NCI-H187 (cell line): ENCODE data around the gene CYB561.
A peak's percentile ranks its signal among the peaks of the same experiment; 100 is the strongest.

Source experiments
- DNase-seq, 2 experiments: peaks; one replicate each; lab custom pipeline; 2025; lab: John Stamatoyannopoulos, UW

Gene CYB561

DNA sequence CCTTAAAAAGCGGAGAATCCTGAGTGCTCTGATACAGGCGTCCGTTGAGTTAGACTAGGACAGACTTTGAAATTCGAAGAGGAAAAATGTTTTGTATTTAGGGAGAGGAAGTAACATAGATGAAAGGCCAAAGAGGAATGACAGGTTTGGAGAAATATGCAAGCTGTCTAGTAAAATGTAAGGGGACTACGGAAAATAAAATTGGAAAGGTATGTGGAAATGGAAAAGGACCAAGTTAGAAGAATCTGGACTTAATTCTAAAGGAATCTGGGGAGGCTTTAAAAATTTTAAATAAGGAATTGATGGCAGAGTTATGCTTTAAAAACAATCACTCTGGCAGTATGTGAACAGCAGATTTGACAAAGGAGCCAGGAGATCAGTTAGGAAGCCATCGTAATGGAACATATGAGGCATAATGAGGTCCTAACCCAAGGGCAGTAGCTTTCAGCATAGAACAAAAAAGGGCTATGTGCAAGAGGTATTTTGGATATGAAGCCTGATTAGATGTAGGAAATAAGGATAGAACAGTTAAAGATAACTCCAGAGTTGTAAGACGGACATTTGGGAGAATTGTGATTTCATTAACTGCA is 38.3 kb downstream of the CYB561 start:
- no peak for DNase-seq

DNA sequence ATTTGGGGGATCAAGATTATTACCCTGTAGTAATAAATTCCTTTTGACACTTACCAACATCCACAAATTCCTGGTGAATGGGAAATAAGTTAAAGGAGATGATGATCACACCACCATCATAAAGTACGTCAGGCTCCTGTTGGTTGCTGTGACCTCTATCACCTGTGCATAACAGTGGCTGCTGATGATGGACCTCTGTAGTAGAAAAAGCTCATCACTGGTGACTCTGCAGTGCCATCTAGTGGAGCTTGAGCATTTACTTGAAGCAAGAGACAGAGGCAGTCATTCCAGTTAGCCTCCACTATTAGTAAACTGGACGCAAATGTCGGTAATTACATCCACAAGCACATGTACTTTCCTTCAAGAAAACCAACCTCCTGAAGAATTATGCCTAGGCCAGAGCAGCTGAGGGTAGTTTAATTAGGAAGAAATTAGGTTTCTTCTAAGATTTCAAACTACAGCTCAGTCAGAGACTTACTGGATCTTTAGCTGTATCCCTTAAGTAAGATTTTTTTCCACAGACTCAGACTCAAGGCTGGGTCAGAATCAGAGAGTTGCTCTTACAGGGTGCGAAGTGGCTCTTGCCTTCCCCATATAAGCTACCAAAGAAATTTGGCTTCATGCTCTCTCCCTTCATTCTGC is 39.3 kb downstream of the CYB561 start:
- peak; percentile 16 to 68 for DNase-seq

DNA sequence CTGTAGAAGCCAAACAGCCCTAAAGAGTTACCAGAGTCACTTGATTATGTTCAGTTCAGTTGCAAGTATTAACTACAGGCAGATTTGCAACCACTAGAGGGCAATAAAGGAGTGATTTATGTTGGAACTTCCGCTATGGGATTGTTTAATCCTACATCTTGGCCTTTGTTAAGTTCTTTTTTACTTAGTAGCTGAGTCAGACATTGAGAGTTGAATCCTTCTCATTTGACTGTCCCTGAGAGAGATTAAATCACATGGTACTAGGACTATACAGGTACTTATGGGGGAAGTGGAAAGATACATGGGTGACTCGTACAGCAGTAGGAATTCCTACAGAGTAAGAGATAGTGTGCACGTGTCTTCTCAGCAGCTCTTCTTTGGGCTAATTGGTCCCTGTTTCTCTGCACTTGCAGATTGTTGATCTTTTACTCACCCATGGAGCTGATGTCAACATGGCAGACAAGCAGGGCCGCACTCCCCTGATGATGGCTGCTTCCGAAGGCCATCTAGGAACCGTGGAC is 40.3 kb downstream of the CYB561 start:
- DNase-seq, result no peak

DNA sequence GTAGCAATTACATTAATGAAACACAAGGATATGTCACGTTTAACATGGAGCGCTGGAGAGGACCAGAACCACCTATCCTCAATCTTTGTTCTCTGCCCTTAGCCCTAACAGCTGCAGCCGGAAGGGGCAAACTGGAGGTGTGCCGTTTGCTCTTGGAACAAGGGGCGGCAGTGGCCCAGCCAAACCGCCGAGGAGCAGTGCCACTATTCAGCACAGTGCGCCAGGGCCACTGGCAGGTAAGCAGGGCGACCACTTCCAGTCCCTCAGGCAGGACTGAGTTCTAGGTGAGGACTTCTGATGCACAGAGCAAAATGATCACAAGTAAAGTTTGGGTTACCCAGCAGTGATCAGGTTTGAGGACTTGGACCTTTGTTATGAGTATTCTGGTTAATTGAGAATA is 41.1 kb downstream of the CYB561 start:
- no peak for DNase-seq

DNA sequence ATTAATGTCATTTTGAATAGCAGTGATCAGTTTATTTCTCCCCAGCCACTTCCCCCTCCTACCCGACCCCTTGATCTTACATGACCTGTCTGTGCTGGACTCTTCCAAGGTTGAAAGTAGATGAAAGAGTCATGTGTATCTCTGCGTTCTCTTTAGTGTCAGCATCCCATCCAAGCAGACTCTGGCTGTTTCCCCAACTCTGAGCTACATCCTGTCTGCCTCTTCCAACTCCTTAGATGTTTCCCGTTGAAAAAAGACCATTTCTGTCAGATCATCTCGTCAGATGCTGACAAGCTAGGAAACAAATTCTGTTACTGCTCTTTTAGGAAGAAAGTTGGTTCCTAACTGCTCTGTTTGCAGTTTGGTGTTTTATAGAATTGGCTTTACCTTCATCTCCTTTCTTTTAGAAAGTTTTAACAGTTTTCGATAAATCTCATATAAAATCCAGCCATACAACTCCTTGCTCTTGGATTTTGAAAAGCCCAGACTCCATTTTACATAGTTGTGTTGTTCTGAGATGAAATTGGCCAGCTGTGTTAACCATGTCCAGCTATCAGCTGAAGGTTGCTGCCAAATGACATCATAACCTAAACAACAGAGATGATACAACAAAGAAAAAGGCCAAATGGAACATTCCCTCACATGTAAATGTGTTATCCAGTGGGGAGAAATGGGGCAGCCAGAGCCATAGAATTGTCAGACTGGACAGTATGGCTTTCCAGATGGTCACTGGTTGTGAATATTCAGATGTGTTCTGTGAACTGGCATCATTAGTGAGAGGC is 43.5 kb downstream of the CYB561 start:
- DNase-seq, result no peak

DNA sequence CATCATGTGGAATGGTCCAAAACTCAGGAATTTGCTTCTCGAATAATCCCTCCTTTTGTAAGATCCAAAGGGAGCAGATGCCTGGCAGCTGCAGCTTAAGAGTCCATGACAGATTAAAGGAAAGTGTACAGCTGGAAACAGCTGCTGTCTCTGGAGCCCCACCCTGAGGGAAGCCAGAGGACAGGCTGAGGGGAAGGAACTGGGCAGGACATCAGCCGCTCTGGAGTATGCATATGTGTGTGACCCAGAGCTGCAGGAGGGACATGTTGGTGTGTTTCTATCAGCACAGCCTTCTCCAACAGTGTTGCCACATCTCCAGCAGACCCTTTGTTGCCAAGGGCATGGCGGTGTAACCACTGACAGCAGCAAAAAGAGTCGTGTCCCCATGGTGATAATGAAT is 46.2 kb downstream of the CYB561 start:
- no peak for DNase-seq

DNA sequence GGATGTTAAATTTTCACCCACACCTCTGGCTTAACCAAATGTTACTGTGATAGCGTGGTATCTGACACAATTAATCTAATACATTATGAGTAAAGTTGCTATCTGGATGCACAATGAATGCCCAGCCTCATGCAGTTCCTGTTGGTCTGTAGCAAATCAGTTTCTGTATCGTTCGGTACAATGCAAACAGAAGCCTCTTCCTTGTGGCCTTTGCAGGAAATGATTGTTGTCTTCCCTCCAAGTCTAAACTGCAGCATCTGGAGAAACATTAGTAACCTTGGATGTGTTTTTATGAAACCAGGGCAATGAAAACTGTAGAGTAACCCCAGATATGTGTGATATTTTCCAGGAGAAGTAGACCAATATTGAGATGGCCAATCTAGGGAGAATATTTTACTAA is 46.8 kb downstream of the CYB561 start:
- no peak for DNase-seq

DNA sequence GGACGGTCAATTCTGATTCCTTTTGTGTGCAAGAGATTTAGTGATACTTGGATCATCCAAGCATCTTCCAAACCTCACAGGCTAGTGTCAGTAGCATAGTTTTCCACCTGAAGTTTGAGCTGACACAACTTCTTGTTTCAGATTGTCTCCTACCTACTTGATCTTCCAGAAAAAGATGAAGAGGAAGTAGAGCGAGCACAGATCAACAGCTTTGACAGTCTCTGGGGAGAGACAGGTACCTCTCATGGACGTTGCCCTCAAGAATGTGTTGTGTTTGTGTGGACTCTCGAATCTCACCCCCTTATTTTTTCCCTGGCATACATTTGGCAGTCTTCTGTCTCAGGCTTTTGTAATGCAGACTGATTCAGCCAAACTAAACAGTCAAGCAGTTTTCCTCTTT is 47.4 kb downstream of the CYB561 start:
- no peak for DNase-seq

DNA sequence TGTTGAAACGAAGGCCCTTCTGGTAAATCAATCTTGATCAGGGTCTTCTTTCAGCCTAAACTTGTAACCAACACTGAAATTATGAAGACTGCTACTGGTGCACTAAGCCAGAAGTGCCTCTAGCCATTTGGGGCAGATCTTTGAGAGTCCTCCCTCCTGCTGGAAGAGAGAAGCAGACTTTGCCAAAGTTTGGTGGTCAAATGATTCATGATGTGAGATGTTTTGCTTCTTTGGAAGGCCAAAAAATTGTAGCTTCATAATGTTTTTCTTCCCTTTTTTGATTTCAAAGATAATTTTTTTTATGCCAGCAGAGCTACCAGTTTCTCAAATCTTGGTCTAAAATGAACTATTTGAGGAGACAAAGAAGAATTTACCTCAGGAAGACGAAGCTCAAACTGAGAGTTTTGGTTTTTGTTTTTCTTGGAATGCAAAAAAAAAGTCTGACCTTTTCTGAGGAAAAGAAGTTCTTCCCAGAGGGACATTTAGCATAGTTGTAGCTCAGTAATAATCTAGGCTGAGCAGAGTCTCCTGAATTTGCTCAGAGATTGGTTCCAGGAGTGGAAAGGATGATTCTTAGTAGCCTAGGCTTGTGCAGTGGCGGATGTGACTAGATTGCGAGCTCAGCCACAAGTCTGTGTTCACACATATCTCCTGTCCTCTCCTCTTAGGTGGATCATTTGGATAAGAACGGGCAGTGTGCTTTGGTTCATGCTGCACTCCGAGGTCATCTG is 50.9 kb downstream of the CYB561 start:
- no peak for DNase-seq

DNA sequence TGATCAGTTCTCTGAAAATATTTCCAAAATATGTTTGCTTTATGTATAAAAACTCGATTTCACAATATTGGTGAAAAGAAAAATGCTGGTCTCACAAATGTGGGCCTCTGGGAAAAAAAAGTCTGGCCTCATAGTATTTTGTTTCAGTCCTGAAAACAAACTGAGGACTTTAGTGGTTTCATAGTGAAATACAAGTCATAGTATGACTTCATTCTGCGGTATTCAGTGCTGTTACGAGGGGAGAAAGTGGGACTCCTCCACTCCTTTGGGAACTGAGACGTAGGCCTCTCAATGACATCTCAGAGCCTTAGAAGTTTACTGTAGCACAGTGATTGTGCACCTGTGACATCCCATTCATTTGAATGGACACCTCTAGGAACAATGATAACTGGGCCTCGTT is 56.0 kb downstream of the CYB561 start:
- DNase-seq, result no peak

DNA sequence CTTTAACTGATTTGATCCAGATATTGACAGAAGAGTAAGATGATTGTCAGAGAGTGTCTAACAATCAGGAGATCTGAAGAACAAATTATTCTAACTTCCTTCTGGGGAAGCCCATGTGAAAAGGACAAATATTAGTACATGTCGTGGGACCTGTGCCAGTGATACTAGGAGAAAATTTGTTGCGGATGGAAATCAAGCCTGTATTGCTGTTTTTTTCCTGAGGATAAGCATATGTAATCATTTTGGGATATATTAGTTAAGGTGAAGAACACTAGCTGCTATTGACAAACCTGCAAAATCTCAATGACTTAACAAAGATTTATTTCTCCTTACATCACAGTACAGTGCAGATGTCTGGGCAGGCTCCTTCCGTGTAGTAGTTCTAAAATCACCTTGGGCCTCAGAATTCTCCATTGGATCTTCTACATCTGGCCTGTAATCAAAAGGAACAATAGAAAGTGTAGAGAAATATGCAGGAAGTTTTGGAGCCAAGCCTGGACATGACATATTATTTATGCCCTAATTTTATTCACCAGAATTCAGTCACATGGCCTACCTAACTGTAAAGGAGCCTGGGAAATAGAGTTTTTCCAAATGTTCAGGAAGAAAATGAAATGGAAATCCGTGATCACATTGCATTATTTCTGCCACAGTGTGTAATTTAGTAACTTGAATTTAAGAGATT is 58.3 kb downstream of the CYB561 start:
- no peak for DNase-seq

DNA sequence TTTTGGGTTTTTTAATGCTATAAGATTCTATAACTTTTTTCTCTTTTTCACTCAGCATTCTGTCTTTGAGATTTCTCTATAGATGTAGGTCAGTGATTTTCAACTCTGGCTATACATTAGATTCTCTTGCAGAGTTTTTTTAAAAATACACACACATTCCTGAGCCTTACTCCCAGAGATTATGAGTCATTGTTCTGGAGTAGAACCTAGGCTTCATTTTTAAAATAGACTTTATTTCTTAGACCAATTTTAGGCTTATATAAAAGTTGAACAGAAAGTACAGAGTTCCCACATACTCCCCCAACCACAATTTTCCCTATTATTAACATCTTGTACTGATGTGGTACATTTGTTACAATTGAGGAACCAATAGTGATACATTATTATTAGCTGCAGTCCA is 63.3 kb downstream of the CYB561 start:
- DNase-seq, result no peak
